Measurements from ENCODE around the gene ZNF532. TPM values are rescaled to one million over a fixed set of nuclear protein-coding genes. Genes with fewer than 3 reads are reported as not detected.

Gene ZNF532
- total RNA-seq, 4 donors from 2014 or later: 54.7 to 124 (median 91.2) TPM

DNA sequence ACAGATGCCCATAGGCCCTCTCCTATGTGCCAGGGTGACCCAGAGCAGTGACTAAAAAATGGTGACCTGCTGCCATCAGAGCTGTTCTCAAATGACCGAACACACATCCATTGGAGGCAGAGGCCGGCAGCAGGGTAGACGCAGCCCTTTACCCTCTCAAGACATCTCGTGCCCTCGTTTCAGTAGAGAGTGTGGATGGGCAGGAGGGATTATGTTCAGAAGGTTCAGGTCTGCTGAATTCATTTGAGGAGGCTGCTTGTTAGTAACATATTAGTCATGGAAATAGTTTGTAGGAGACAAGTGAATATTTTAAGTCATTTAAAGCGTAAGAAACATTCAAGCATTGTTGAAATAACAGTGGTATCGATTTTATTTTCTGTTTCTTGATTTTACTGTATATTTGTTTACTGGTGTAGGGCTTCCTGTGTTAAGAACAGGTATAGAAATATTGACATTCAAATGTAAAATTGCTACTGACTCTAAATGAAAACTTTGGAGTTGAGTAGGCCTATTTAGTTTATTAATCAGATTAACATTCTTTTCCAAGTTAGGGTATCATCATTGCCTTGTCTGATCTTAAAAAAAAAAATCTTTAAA, 82.6 kb downstream of the ZNF532 start:
- ATAC-seq (no peak), DNase-seq (no peak)
- Histone ChIP-seq H3K36me3 (peaks cover 0 to 15% of the 10 kb centered on the region in 2 donors), H3K27me3 (no peaks in the 10 kb centered on the region), H3K4me1 (no peaks in the 10 kb centered on the region), H3K4me3 (no peak overlapping the region), H3K27ac (no peak overlapping the region), H3K9me3 (no peaks in the 10 kb centered on the region)
- in situ Hi-C loops (cut with MboI; ENCODE audit: low sequenced_read_pairs in 4 of 4) (no loop called here), intact Hi-C loops (cut with DNase I; ENCODE audit: low total_unique reads) (no loop called here)
- TF ChIP-seq CTCF (IDR thresholded peaks at IDR 0.05 in 4 of 5, conservative IDR thresholded peaks at IDR 0.05 in 1 of 5) (no peak), POLR2A (IDR thresholded peaks at IDR 0.05) (no peak)

DNA sequence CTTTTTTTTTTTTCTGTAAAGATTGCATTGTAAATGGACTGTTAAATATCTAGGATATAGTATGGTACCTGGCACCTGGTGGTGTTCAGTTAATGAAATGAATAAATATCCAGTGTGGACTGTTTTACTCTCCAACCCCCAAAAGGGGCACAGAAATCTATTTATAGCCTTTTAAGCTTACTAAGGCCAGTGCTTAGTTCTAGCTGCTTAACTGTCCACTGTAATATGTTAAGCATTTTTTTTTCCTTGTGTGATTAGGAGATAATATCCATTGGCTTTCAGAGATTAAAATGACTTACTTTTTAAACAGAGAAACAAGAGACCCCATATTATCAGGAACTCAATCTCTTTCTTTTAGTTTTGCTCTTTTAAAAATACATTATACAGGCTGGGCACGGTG, 84.4 kb downstream of the ZNF532 start:
- intact Hi-C loops (cut with DNase I; ENCODE audit: low total_unique reads): no loop called here

GRCh38 chr18:58951986-58952702, 87.5 kb downstream of the ZNF532 start:
- no peak for ATAC-seq
- Histone ChIP-seq H3K27ac (no peak overlapping the region), H3K27me3 (no peaks in the 10 kb centered on the region), H3K36me3 (peaks cover 0 to 21% of the 10 kb centered on the region in 2 donors), H3K4me3 (no peak overlapping the region), H3K9me3 (no peaks in the 10 kb centered on the region), H3K4me1 (peaks cover 4 to 6% of the 10 kb centered on the region in 2 donors)
- in situ Hi-C loops (cut with MboI; ENCODE audit: low sequenced_read_pairs in 4 of 4) (no loop called here), intact Hi-C loops (cut with DNase I; ENCODE audit: low total_unique reads) (no loop called here)
- no peak for TF ChIP-seq CTCF (IDR thresholded peaks at IDR 0.05 in 4 of 5, conservative IDR thresholded peaks at IDR 0.05 in 1 of 5)
- no peak for TF ChIP-seq POLR2A (IDR thresholded peaks at IDR 0.05)
- no peak for DNase-seq

More for the DNA sequence above, 84.4 kb downstream of the ZNF532 start:
- H3K27me3 ChIP-seq: no peaks in the 10 kb centered on the region
- in situ Hi-C loops (cut with MboI; ENCODE audit: low sequenced_read_pairs in 4 of 4): no loop called here
- H3K9me3 ChIP-seq: no peaks in the 10 kb centered on the region
- no peak for ATAC-seq
- peaks cover 0 to 20% of the 10 kb centered on the region in 2 donors for H3K36me3 ChIP-seq
- H3K4me1 ChIP-seq: peaks cover 3 to 4% of the 10 kb centered on the region in 2 donors
- H3K27ac ChIP-seq: no peak overlapping the region
- TF ChIP-seq CTCF (IDR thresholded peaks at IDR 0.05 in 4 of 5, conservative IDR thresholded peaks at IDR 0.05 in 1 of 5): no peak
- TF ChIP-seq POLR2A (IDR thresholded peaks at IDR 0.05): no peak
- no peak overlapping the region for H3K4me3 ChIP-seq
- no peak for DNase-seq

GRCh38 chr18:58952858-58953257, 88.2 kb downstream of the ZNF532 start:
- Histone ChIP-seq H3K27me3 (no peaks in the 10 kb centered on the region), H3K27ac (no peak overlapping the region), H3K9me3 (no peaks in the 10 kb centered on the region), H3K4me3 (no peak overlapping the region), H3K4me1 (peaks cover 4 to 6% of the 10 kb centered on the region in 2 donors), H3K36me3 (peaks cover 0 to 21% of the 10 kb centered on the region in 2 donors)
- intact Hi-C loops (cut with DNase I; ENCODE audit: low total_unique reads): no loop called here
- TF ChIP-seq POLR2A (IDR thresholded peaks at IDR 0.05): no peak
- TF ChIP-seq CTCF (IDR thresholded peaks at IDR 0.05 in 4 of 5, conservative IDR thresholded peaks at IDR 0.05 in 1 of 5): no peak
- DNase-seq: no peak
- in situ Hi-C loops (cut with MboI; ENCODE audit: low sequenced_read_pairs in 4 of 4): no loop called here
- ATAC-seq: no peak

All from gastrocnemius medialis (tissue), 4 donors.